ENCODE data around the gene GNG2. TPM values are rescaled to one million over a fixed set of nuclear protein-coding genes. Genes with fewer than 3 reads are reported as not detected.

GNG2 gene
- total RNA-seq, 2 experiments from 2014 or later = 24.0 to 32.0 TPM

DNA sequence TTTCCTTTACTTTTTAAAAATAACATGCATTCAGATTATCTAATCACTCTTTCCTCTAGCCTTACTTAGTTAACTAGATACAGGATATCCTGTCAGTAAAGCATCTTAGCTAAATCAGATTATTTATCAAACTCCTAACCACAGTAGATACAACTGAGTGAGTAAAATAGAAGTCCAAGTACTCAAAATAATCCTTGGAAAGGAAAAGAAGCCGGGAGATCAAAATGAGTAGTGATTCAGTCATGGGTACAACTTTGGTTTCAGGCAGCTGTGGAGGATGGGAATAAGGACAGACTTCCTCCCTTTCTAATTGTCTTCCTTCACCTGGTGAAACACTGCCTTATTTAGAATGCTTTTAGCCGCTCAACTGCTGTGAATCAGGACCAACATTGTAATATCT, 29.4 kb downstream of the GNG2 start:
- CTCF ChIA-PET (ENCODE audit: unreplicated experiment) = no interaction called here
- H3K79me2 ChIP-seq (ENCODE audit: insufficient read depth, low read depth, low read length) = no peaks in the 10 kb centered on the region
- no peak overlapping the region for H3K4me2 ChIP-seq (ENCODE audit: low read length)
- intact Hi-C loops (cut with micrococcal nuclease; ENCODE audit: unreplicated experiment) = no loop called here
- no peaks in the 10 kb centered on the region for H4K20me1 ChIP-seq (ENCODE audit: insufficient read depth, low read length)
- H3K36me3 ChIP-seq (ENCODE audit: insufficient read depth, low read length) = no peaks in the 10 kb centered on the region
- no peak for TF ChIP-seq EZH2phosphoT487 (IDR thresholded peaks at IDR 0.05; ENCODE audit: borderline replicate concordance, low read depth, low read length)
- TF ChIP-seq, protein P1, sequence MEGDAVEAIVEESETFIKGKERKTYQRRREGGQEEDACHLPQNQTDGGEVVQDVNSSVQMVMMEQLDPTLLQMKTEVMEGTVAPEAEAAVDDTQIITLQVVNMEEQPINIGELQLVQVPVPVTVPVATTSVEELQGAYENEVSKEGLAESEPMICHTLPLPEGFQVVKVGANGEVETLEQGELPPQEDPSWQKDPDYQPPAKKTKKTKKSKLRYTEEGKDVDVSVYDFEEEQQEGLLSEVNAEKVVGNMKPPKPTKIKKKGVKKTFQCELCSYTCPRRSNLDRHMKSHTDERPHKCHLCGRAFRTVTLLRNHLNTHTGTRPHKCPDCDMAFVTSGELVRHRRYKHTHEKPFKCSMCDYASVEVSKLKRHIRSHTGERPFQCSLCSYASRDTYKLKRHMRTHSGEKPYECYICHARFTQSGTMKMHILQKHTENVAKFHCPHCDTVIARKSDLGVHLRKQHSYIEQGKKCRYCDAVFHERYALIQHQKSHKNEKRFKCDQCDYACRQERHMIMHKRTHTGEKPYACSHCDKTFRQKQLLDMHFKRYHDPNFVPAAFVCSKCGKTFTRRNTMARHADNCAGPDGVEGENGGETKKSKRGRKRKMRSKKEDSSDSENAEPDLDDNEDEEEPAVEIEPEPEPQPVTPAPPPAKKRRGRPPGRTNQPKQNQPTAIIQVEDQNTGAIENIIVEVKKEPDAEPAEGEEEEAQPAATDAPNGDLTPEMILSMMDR (conservative IDR thresholded peaks at IDR 0.05; ENCODE audit: low read length) = no peak
- no peaks in the 10 kb centered on the region for H3K9me2 ChIP-seq (ENCODE audit: insufficient read depth, low read length)
- H3K4me1 ChIP-seq (ENCODE audit: insufficient read depth, low read length, poor library complexity, severe bottlenecking) = no peaks in the 10 kb centered on the region
- no peak overlapping the region for H2AFZ ChIP-seq (ENCODE audit: low read length)
- H3K9me3 ChIP-seq (ENCODE audit: low read length) = no peaks in the 10 kb centered on the region
- no peak overlapping the region for H3K27ac ChIP-seq (ENCODE audit: low read depth, low read length, poor library complexity, severe bottlenecking)
- POLR2A ChIA-PET = no interaction called here
- no peak for DNase-seq (ENCODE audit: low spot score)
- no TSS peak for BruUV-seq (replicated peaks)
- H3K4me3 ChIP-seq (ENCODE audit: low read depth, low read length, poor library complexity, severe bottlenecking) = no peak overlapping the region

DNA sequence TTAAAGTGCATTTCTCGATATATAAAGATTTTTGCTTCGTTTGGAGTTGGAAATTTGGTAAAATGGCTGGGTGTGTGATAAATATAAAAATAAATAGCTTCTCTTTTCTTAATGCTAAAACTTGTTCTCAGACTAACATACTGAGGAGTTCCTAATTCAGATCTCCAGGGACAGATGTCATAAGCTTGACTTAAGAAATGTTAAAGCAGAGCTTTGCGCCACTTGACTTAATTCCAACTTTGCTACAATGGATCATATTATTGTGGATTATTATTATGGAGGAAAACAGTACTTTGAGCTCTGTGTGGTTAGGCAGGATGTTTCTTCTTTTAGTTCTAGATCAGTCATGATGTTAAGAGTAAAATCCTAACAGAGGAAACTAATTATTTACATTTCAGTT, 33.8 kb downstream of the GNG2 start:
- intact Hi-C loops (cut with micrococcal nuclease; ENCODE audit: unreplicated experiment) = no loop called here
- no peaks in the 10 kb centered on the region for H3K4me1 ChIP-seq (ENCODE audit: insufficient read depth, low read length, poor library complexity, severe bottlenecking)

GRCh38 chr14:51895375-51895774, 35.0 kb downstream of the GNG2 start:
- intact Hi-C loops (cut with micrococcal nuclease; ENCODE audit: unreplicated experiment) = no loop called here
- BruUV-seq (replicated peaks) = no TSS peak
- H4K20me1 ChIP-seq (ENCODE audit: insufficient read depth, low read length) = no peaks in the 10 kb centered on the region
- H3K4me2 ChIP-seq (ENCODE audit: low read length) = no peak overlapping the region
- H3K4me3 ChIP-seq (ENCODE audit: low read depth, low read length, poor library complexity, severe bottlenecking) = no peak overlapping the region
- TF ChIP-seq, protein P1 (conservative IDR thresholded peaks at IDR 0.05; ENCODE audit: low read length) = no peak
- TF ChIP-seq EZH2phosphoT487 (IDR thresholded peaks at IDR 0.05; ENCODE audit: borderline replicate concordance, low read depth, low read length) = no peak
- no peaks in the 10 kb centered on the region for H3K4me1 ChIP-seq (ENCODE audit: insufficient read depth, low read length, poor library complexity, severe bottlenecking)
- DNase-seq (ENCODE audit: low spot score) = no peak
- POLR2A ChIA-PET = interaction anchor here (1.8 kb wide), 1 partner anchor 10 kb away, joined by 4 read pairs; no protein-coding TSS in a partner anchor
- H3K9me3 ChIP-seq (ENCODE audit: low read length) = no peaks in the 10 kb centered on the region
- CTCF ChIA-PET (ENCODE audit: unreplicated experiment) = no interaction called here
- no peak overlapping the region for H2AFZ ChIP-seq (ENCODE audit: low read length)
- H3K36me3 ChIP-seq (ENCODE audit: insufficient read depth, low read length) = no peaks in the 10 kb centered on the region
- no peaks in the 10 kb centered on the region for H3K79me2 ChIP-seq (ENCODE audit: insufficient read depth, low read depth, low read length)
- H3K27ac ChIP-seq (ENCODE audit: low read depth, low read length, poor library complexity, severe bottlenecking) = no peak overlapping the region
- H3K9me2 ChIP-seq (ENCODE audit: insufficient read depth, low read length) = no peaks in the 10 kb centered on the region

More for the DNA sequence above, 33.8 kb downstream of the GNG2 start:
- Histone ChIP-seq H3K79me2 (ENCODE audit: insufficient read depth, low read depth, low read length) (no peaks in the 10 kb centered on the region), H3K9me3 (ENCODE audit: low read length) (no peaks in the 10 kb centered on the region), H3K9me2 (ENCODE audit: insufficient read depth, low read length) (no peaks in the 10 kb centered on the region), H4K20me1 (ENCODE audit: insufficient read depth, low read length) (no peaks in the 10 kb centered on the region), H3K36me3 (ENCODE audit: insufficient read depth, low read length) (no peaks in the 10 kb centered on the region), H3K4me3 (ENCODE audit: low read depth, low read length, poor library complexity, severe bottlenecking) (no peak overlapping the region), H3K27ac (ENCODE audit: low read depth, low read length, poor library complexity, severe bottlenecking) (no peak overlapping the region), H3K4me2 (ENCODE audit: low read length) (no peak overlapping the region), H2AFZ (ENCODE audit: low read length) (no peak overlapping the region)
- no peak for TF ChIP-seq EZH2phosphoT487 (IDR thresholded peaks at IDR 0.05; ENCODE audit: borderline replicate concordance, low read depth, low read length)
- TF ChIP-seq, protein P1 (conservative IDR thresholded peaks at IDR 0.05; ENCODE audit: low read length) = no peak
- BruUV-seq (replicated peaks) = no TSS peak
- ChIA-PET POLR2A (interaction anchor here (0.6 to 1.8 kb wide), 3 partner anchors 8 to 991 kb away, joined by 3 to 4 read pairs (median 3); no protein-coding TSS in a partner anchor), CTCF (ENCODE audit: unreplicated experiment) (no interaction called here)
- no peak for DNase-seq (ENCODE audit: low spot score)

All from OCI-LY7 (cell line).